Measurements from ENCODE around the gene PGBD5. TPM values are rescaled to one million over a fixed set of nuclear protein-coding genes. Genes with fewer than 3 reads are reported as not detected.

The PGBD5 gene
- total RNA-seq, 1 donor from 2014 or later: 2.0 TPM

DNA sequence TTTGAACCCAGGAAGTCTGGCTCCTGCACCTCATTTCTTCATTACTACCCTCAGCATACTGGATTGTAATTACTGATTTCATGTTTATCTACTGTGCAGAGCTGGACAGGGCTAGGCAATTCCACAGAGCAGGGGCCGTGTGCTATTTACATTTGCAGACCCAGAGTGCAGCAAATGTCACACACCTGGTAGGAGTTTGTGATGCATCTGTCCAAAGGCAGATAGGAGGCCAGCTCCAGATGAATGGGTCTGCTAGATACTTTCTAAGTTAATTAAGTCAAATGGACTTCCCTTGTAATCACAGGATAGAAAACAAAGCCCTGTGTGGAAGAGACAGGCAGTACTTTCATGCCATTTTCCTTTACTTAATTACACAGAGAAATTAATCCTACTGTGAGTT lies 46.2 kb downstream of the PGBD5 start:
- peaks cover 7% of the 10 kb centered on the region for H3K4me1 Mint-ChIP-seq (ENCODE audit: unreplicated experiment)
- no peak overlapping the region for H3K4me3 Mint-ChIP-seq (ENCODE audit: unreplicated experiment)
- no peaks in the 10 kb centered on the region for H3K9me3 Mint-ChIP-seq (ENCODE audit: unreplicated experiment)
- TF ChIP-seq, protein P1, sequence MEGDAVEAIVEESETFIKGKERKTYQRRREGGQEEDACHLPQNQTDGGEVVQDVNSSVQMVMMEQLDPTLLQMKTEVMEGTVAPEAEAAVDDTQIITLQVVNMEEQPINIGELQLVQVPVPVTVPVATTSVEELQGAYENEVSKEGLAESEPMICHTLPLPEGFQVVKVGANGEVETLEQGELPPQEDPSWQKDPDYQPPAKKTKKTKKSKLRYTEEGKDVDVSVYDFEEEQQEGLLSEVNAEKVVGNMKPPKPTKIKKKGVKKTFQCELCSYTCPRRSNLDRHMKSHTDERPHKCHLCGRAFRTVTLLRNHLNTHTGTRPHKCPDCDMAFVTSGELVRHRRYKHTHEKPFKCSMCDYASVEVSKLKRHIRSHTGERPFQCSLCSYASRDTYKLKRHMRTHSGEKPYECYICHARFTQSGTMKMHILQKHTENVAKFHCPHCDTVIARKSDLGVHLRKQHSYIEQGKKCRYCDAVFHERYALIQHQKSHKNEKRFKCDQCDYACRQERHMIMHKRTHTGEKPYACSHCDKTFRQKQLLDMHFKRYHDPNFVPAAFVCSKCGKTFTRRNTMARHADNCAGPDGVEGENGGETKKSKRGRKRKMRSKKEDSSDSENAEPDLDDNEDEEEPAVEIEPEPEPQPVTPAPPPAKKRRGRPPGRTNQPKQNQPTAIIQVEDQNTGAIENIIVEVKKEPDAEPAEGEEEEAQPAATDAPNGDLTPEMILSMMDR (IDR thresholded peaks at IDR 0.05; ENCODE audit: unreplicated experiment): no peak
- peaks cover 14% of the 10 kb centered on the region for H3K36me3 Mint-ChIP-seq (ENCODE audit: low read depth, unreplicated experiment)
- H3K27me3 Mint-ChIP-seq (ENCODE audit: unreplicated experiment): peaks cover 2% of the 10 kb centered on the region
- no peak overlapping the region for H3K27ac Mint-ChIP-seq (ENCODE audit: unreplicated experiment)
- DNase-seq (ENCODE audit: low spot score): no peak

DNA sequence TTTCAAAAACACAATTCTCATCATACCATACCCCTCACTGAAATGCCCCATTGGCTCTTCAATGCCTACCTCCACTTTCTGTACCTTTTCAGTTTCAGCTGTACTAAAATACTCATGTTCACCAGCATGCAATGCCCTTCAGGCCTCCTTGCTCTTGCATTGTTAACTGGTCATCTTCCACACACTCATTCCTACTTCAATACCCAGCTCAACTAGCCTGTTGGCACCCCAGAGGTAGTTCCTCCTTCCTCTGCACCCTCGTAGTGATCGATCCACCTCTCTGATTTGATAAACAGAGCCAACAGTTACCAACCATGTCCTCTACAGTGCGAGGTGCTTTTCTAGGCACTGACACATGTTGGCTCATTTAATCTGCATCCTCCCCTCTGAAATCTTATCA lies 46.7 kb downstream of the PGBD5 start:
- Mint-ChIP-seq H3K27me3 (ENCODE audit: unreplicated experiment) (peaks cover 2% of the 10 kb centered on the region), H3K4me3 (ENCODE audit: unreplicated experiment) (no peak overlapping the region), H3K36me3 (ENCODE audit: low read depth, unreplicated experiment) (peaks cover 14% of the 10 kb centered on the region), H3K9me3 (ENCODE audit: unreplicated experiment) (no peaks in the 10 kb centered on the region), H3K27ac (ENCODE audit: unreplicated experiment) (no peak overlapping the region), H3K4me1 (ENCODE audit: unreplicated experiment) (peaks cover 7% of the 10 kb centered on the region)
- DNase-seq (ENCODE audit: low spot score): no peak
- TF ChIP-seq, protein P1 (IDR thresholded peaks at IDR 0.05; ENCODE audit: unreplicated experiment): no peak

DNA sequence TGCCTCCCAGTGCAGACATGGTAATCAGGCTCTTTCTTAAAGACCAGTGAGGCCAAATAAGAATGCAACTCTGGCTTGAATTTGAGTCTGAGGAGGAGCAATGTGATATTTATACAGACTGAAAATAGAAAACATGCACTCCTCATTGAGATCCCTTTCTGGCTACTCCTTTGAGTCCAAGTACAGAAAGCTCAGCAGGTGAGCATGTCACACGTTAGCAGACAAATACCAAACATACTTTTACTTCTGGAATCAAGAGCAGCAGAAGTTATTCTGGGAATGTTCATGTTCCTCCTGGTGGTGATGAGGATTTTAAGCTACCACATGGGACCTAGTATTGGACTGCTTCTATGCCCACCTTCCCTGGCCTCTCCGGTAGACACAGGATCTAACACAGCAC lies 48.3 kb downstream of the PGBD5 start:
- H3K27ac Mint-ChIP-seq (ENCODE audit: unreplicated experiment): no peak overlapping the region
- TF ChIP-seq, protein P1 (IDR thresholded peaks at IDR 0.05; ENCODE audit: unreplicated experiment): no peak
- peaks cover 14% of the 10 kb centered on the region for H3K36me3 Mint-ChIP-seq (ENCODE audit: low read depth, unreplicated experiment)
- H3K27me3 Mint-ChIP-seq (ENCODE audit: unreplicated experiment): no peaks in the 10 kb centered on the region
- DNase-seq (ENCODE audit: low spot score): no peak
- H3K4me3 Mint-ChIP-seq (ENCODE audit: unreplicated experiment): no peak overlapping the region
- peaks cover 7% of the 10 kb centered on the region for H3K4me1 Mint-ChIP-seq (ENCODE audit: unreplicated experiment)
- H3K9me3 Mint-ChIP-seq (ENCODE audit: unreplicated experiment): no peaks in the 10 kb centered on the region

DNA sequence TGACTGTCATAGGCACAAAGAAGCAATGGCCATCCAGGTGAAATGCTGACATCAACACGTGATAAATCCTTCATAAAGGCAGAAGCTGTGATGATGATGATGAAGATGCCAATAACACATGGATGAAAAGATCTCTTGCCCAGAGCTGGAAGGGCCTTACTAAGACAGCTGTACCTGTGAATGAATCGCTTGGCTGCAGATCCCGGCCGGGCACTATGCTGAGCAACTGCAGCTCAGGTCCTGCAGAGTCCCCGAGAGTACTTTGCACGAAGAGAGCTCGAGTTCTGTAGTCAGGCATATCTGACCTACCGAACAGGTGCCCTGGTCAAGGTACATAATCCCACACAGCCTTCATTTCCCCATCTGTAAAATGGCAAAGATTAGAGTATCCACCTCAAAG lies 48.8 kb downstream of the PGBD5 start:
- no peak overlapping the region for H3K27ac Mint-ChIP-seq (ENCODE audit: unreplicated experiment)
- TF ChIP-seq, protein P1 (IDR thresholded peaks at IDR 0.05; ENCODE audit: unreplicated experiment): no peak
- H3K4me1 Mint-ChIP-seq (ENCODE audit: unreplicated experiment): peaks cover 7% of the 10 kb centered on the region
- no peak for DNase-seq (ENCODE audit: low spot score)
- no peaks in the 10 kb centered on the region for H3K9me3 Mint-ChIP-seq (ENCODE audit: unreplicated experiment)
- H3K4me3 Mint-ChIP-seq (ENCODE audit: unreplicated experiment): no peak overlapping the region
- H3K27me3 Mint-ChIP-seq (ENCODE audit: unreplicated experiment): no peaks in the 10 kb centered on the region
- H3K36me3 Mint-ChIP-seq (ENCODE audit: low read depth, unreplicated experiment): peaks cover 14% of the 10 kb centered on the region

DNA sequence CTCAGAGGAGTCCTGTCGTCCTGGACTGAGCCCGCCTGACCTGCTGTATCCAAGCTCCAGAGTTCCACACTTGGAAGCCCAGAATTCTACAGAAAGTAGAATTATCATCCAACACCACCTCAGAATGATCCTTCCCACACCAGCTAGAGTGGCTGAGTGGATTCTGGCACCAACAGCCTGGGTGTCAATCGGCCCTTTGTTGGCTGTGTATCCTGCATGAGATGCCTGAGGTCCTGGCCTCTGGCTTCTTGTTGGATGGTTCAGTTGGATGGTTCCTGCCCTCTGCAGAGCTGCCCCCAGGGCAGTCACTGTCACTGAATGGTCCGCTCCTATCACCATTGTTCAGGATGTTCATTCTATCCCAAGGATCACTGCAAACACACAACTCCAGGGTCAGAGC lies 49.8 kb downstream of the PGBD5 start:
- H3K4me3 Mint-ChIP-seq (ENCODE audit: unreplicated experiment): no peak overlapping the region
- peaks cover 14% of the 10 kb centered on the region for H3K36me3 Mint-ChIP-seq (ENCODE audit: low read depth, unreplicated experiment)
- H3K4me1 Mint-ChIP-seq (ENCODE audit: unreplicated experiment): no peaks in the 10 kb centered on the region
- no peaks in the 10 kb centered on the region for H3K27me3 Mint-ChIP-seq (ENCODE audit: unreplicated experiment)
- TF ChIP-seq, protein P1 (IDR thresholded peaks at IDR 0.05; ENCODE audit: unreplicated experiment): no peak
- H3K27ac Mint-ChIP-seq (ENCODE audit: unreplicated experiment): no peak overlapping the region
- no peak for DNase-seq (ENCODE audit: low spot score)
- H3K9me3 Mint-ChIP-seq (ENCODE audit: unreplicated experiment): no peaks in the 10 kb centered on the region

Measured in endothelial cell (in vitro differentiated cells).